Loucy (cell line): ENCODE data around the gene PFAS.

Source experiments
- CTCF ChIP-seq: fragments of 200-600 bp; sonication (generic); conservative IDR thresholded peaks from 2 replicates; pipeline ENCODE4 v1.5.1; 2014; ENCODE audit warnings: mild to moderate bottlenecking, antibody characterized with exemption, low read length
- EZH2phosphoT487 ChIP-seq: fragments of 200-600 bp; IDR thresholded peaks from 2 replicates; pipeline ENCODE4 v1.6.1; 2018; ENCODE audit warnings: antibody characterized with exemption, mild to moderate bottlenecking, moderate library complexity, borderline replicate concordance

DNA sequence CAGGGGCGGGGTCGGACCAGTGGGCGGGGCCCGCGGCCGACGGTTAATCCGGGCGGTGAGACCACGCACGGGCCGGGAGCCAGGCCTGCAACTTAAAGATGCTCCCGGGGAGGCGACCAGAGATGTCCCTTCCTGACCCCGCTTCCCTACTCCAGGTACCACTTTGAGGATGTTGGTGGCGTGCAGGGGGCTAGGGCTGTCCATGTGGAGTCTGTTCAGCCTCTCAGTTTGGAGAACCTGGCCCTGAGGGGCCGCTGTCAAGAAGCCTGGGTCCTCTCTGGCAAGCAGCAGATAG is 40.0 kb downstream of the PFAS start:
- TF ChIP-seq CTCF = no peak
- no peak for TF ChIP-seq EZH2phosphoT487
